ENCODE results near the gene TMC1. TPM values are rescaled to one million over a fixed set of nuclear protein-coding genes. Genes with fewer than 3 reads are reported as not detected.

Gene TMC1
- total RNA-seq, 1 donor from 2014 or later = 0.27 TPM

- intact Hi-C loops (cut with micrococcal nuclease) = no loop called here
Observed at GRCh38 chr9:72661401-72662135, 140.2 kb downstream of the TMC1 start.

GRCh38 chr9:72665421-72665820, 144.0 kb downstream of the TMC1 start:
- intact Hi-C loops (cut with micrococcal nuclease) = no loop called here

- intact Hi-C loops (cut with micrococcal nuclease) = no loop called here
Observed at GRCh38 chr9:72667181-72667580, 145.8 kb downstream of the TMC1 start.

GRCh38 chr9:72674961-72675360, 153.6 kb downstream of the TMC1 start:
- intact Hi-C loops (cut with micrococcal nuclease) = no loop called here

GRCh38 chr9:72675586-72675985, 154.2 kb downstream of the TMC1 start:
- intact Hi-C loops (cut with micrococcal nuclease) = no loop called here

GRCh38 chr9:72680593-72681282, 159.3 kb downstream of the TMC1 start:
- intact Hi-C loops (cut with micrococcal nuclease) = no loop called here

- intact Hi-C loops (cut with micrococcal nuclease) = no loop called here
Observed at GRCh38 chr9:72681283-72681630, 159.8 kb downstream of the TMC1 start.

- intact Hi-C loops (cut with micrococcal nuclease) = no loop called here
Observed at GRCh38 chr9:72684615-72685014, 163.2 kb downstream of the TMC1 start.

- intact Hi-C loops (cut with micrococcal nuclease) = no loop called here
Observed at GRCh38 chr9:72685911-72686310, 164.5 kb downstream of the TMC1 start.

- intact Hi-C loops (cut with micrococcal nuclease) = no loop called here
Observed at GRCh38 chr9:72687331-72687730, 165.9 kb downstream of the TMC1 start.

- intact Hi-C loops (cut with micrococcal nuclease) = no loop called here
Observed at GRCh38 chr9:72691671-72692070, 170.3 kb downstream of the TMC1 start.

- intact Hi-C loops (cut with micrococcal nuclease) = no loop called here
Observed at GRCh38 chr9:72695365-72695764, 174.0 kb downstream of the TMC1 start.

GRCh38 chr9:72696511-72696910, 175.1 kb downstream of the TMC1 start:
- intact Hi-C loops (cut with micrococcal nuclease) = no loop called here

- intact Hi-C loops (cut with micrococcal nuclease) = no loop called here
Observed at GRCh38 chr9:72701510-72701909, 180.1 kb downstream of the TMC1 start.

GRCh38 chr9:72703574-72703973, 182.2 kb downstream of the TMC1 start:
- intact Hi-C loops (cut with micrococcal nuclease) = no loop called here

GRCh38 chr9:72704688-72705375, 183.4 kb downstream of the TMC1 start:
- intact Hi-C loops (cut with micrococcal nuclease) = no loop called here

- intact Hi-C loops (cut with micrococcal nuclease) = no loop called here
Observed at GRCh38 chr9:72718503-72718902, 197.1 kb downstream of the TMC1 start.

GRCh38 chr9:72721067-72721466, 199.7 kb downstream of the TMC1 start:
- intact Hi-C loops (cut with micrococcal nuclease) = no loop called here

GRCh38 chr9:72726947-72727346, 205.5 kb downstream of the TMC1 start:
- intact Hi-C loops (cut with micrococcal nuclease) = no loop called here

GRCh38 chr9:72728031-72728770, 206.8 kb downstream of the TMC1 start:
- intact Hi-C loops (cut with micrococcal nuclease) = no loop called here

- intact Hi-C loops (cut with micrococcal nuclease) = no loop called here
Observed at GRCh38 chr9:72733895-72734294, 212.5 kb downstream of the TMC1 start.

- intact Hi-C loops (cut with micrococcal nuclease) = no loop called here
Observed at GRCh38 chr9:72734631-72735030, 213.2 kb downstream of the TMC1 start.
